Pancreas (tissue), 10 donors: Measurements from ENCODE around the gene ITPKA. TPM values are rescaled to one million over a fixed set of nuclear protein-coding genes. Genes with fewer than 3 reads are reported as not detected.
A peak's percentile ranks its signal among the peaks of the same experiment; 100 is the strongest.

Source experiments
- ATAC-seq, 4 donors: fragments of 200-7000 bp; cut with Tn5 transposase; one replicate each; pipeline versions ENCODE4 v1.8.0 to v1.9.1; 2020; ENCODE audit warnings: mild to moderate bottlenecking in 4 of 4, moderate library complexity in 4 of 4
- DNase-seq, 6 donors: peaks; one replicate each; pipeline ENCODE4 v3.0.0-alpha.2; 2020
- FAIRE-seq: peaks from 2 replicates; lab custom pipeline; 2012; peaks lifted over from hg19 to GRCh38; lab: Jason Lieb, UNC
- H3K27ac ChIP-seq, 4 donors: fragments of 200-600 bp; sonication (generic); 1 replicate in 3 of 4; 2 replicates in 1 of 4; pipeline versions ENCODE4 v1.5.0 to v1.8.0; 2020
- H3K27me3 ChIP-seq, 4 donors: fragments of 200-600 bp; one replicate each; pipeline ENCODE4 v1.8.0; 2021
- H3K36me3 ChIP-seq, 3 donors: fragments of 200-600 bp; sonication (generic) in 1 of 3; one replicate each; pipeline versions ENCODE4 v1.5.0 to v1.8.0; 2020 to 2021
- H3K4me1 ChIP-seq, 3 donors: fragments of 200-600 bp; one replicate each; pipeline ENCODE4 v1.8.0; 2021
- H3K4me3 ChIP-seq, 4 donors: fragments of 200-600 bp; sonication (generic) in 2 of 4; one replicate each; pipeline versions ENCODE4 v1.5.0 to v1.8.0; 2020 to 2021
- H3K9me3 ChIP-seq, 4 donors: fragments of 200-600 bp; one replicate each; pipeline ENCODE4 v1.8.0; 2021
- WGBS, 2 donors: extraction: QIAGEN DNeasy Blood & Tissue Kit; methylation state at CpG; one replicate each; pipeline ENCODE4 v1.1.7; 2013; 5-methylcytosine and 5-hydroxymethylcytosine counted together
- intact Hi-C, 3 donors: fragments of 100-400 bp; cut with DNase I; formaldehyde crosslinking; loops; one replicate each; pipeline versions ENCODE4 v1.11.1 to v1.14.2; 2022
- polyA plus RNA-seq, 2 donors: library from polyadenylated mRNA; stranded (reverse); fragments of 200-250 nt; gene quantifications; one replicate each; pipeline ENCODE4 v1.2.3, GENCODE V29; 2013
- total RNA-seq, 6 donors: library from RNA; stranded (reverse); fragmentation: NEBNext Ultra II Directional in 4 of 6; extraction: Animal tissue kit (Norgen Biotek cat#: 25700) in 4 of 6; gene quantifications; one replicate each; pipeline versions ENCODE4 v1.2.1 to v1.2.4, GENCODE V29; 2021 to 2023
- TF ChIP-seq, protein P1 (sequence below), 4 donors: fragments of 200-600 bp; sonication (generic) in 3 of 4; IDR thresholded peaks; one replicate each; pipeline versions ENCODE4 v1.5.0 to v1.8.0; 2021; ENCODE audit warnings: antibody characterized with exemption in 4 of 4
- donor health status: healthy with polysubstance abuse.
- donor health status: DM: no; HTN: no; CAD: no; lungs with moderate emphysema.
- donor health status: DM: no; HTN: no; CAD: no.
- donor health status: control.
- donor health status: control.
- donor health status: Bipolar disorder and iron deficiency.
- donor health status: DM: yes; HTN: yes; CAD: no.
- donor health status: DM: no; HTN: no; CAD: no.
- donor health status: DM: no; HTN: no; CAD: no.
- donor health status: DM: yes; HTN: yes; CAD: no.

The ITPKA gene
- total and polyA plus RNA-seq, 8 donors, result 0.64 to 2.8 (median 1.1) TPM

DNA sequence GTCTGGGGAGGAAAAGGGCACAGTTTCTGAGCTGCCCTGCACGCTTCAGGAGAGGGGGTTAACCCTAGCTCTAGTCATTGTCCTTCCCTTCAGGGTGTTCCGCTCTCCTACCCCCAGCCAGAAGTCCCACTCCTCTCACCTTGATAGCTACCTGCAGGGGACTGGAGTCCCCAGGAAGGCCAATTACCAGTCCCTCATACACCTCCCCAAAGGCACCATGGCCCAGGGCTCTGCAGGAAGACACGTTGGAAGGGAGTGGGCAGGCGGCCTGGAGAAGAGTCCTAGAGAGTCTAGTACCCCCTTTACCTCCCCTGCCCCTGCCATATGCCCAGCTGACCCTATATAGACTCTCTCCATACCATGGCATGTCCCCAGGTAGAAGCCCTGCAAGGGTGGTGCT, 12.1 kb downstream of the ITPKA start:
- H3K4me1 ChIP-seq, result no peaks in the 10 kb centered on the region
- TF ChIP-seq, protein P1, sequence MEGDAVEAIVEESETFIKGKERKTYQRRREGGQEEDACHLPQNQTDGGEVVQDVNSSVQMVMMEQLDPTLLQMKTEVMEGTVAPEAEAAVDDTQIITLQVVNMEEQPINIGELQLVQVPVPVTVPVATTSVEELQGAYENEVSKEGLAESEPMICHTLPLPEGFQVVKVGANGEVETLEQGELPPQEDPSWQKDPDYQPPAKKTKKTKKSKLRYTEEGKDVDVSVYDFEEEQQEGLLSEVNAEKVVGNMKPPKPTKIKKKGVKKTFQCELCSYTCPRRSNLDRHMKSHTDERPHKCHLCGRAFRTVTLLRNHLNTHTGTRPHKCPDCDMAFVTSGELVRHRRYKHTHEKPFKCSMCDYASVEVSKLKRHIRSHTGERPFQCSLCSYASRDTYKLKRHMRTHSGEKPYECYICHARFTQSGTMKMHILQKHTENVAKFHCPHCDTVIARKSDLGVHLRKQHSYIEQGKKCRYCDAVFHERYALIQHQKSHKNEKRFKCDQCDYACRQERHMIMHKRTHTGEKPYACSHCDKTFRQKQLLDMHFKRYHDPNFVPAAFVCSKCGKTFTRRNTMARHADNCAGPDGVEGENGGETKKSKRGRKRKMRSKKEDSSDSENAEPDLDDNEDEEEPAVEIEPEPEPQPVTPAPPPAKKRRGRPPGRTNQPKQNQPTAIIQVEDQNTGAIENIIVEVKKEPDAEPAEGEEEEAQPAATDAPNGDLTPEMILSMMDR (IDR thresholded peaks at IDR 0.05), result no peak
- 89 to 96% methylated on average over 4 of the region's 4 CpGs for WGBS, 2 donors
- no peak overlapping the region for H3K4me3 ChIP-seq
- no peaks in the 10 kb centered on the region for H3K27me3 ChIP-seq
- ATAC-seq (no peak), DNase-seq (no peak), FAIRE-seq (no peak)
- H3K27ac ChIP-seq, result no peak overlapping the region
- no peaks in the 10 kb centered on the region for H3K36me3 ChIP-seq
- intact Hi-C loops, result no loop called here
- no peaks in the 10 kb centered on the region for H3K9me3 ChIP-seq

DNA sequence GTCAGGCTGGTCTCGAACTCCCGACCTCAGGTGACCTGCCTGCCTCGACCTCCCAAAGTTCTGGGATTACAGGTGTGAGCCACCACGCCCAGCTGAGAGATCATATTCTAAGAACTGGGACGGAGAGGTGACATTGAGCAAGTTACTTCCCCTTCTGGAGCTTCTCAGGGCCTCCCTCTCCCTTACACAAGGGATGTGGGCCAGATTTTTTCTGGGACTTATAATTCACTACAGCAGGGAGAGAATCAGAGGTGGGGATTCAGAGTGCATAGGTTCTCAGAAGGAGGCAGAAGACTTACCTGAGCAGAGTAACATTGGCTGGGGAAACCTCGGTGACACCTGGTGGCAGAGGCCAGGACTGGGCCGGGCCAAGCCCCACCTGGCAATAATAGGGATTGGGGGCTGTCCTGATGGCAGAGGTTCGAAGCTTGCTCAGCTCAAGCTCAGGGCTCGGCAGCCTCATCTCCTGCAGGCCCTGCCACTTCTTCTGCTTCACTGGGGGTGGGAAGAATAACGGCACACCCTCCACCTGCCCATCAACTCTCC, 13.2 kb downstream of the ITPKA start:
- intact Hi-C loops, result no loop called here
- no peak overlapping the region for H3K27ac ChIP-seq
- no peak for DNase-seq
- no peaks in the 10 kb centered on the region for H3K36me3 ChIP-seq
- no peak overlapping the region for H3K4me3 ChIP-seq
- no peak for FAIRE-seq
- H3K9me3 ChIP-seq, result no peaks in the 10 kb centered on the region
- WGBS, 2 donors, result 75 to 79% methylated on average over 10 of the region's 10 CpGs
- ATAC-seq, result peak in 1 of 4 donors; percentile 10
- TF ChIP-seq, protein P1 (IDR thresholded peaks at IDR 0.05), result no peak
- H3K4me1 ChIP-seq, result peaks cover 0 to 3% (median 0%) of the 10 kb centered on the region in 3 donors
- no peaks in the 10 kb centered on the region for H3K27me3 ChIP-seq

DNA sequence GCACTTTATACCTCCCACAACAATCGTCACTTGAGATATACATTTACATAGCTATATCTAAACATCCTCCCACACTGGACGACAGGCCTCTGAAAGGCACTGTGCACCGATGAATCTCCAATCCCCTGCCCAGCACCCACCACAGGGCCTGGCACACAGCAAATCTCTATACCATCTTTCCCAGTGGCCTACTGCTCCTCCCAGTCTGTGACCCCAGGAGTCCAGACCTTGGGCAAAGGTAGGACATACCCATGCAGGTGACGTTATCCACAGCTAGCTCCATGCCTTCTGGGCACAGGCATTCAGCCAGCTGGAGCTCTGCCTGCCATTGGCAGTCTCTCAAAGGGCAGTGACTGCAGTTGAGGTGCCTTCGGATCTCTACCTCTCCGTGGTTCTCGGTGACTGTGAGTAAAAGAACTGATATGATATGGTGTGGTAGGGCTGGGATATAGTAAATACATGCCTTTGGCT, 14.2 kb downstream of the ITPKA start:
- peak; percentile 79 to 97 (median 94) for DNase-seq
- intact Hi-C loops, result no loop called here
- WGBS, 2 donors, result 27 to 33% methylated on average over 7 of the region's 7 CpGs
- Histone ChIP-seq H3K4me3 (no peak overlapping the region), H3K4me1 (peaks cover 0 to 6% (median 0%) of the 10 kb centered on the region in 3 donors), H3K9me3 (no peaks in the 10 kb centered on the region), H3K36me3 (no peaks in the 10 kb centered on the region), H3K27me3 (peaks cover 0 to 8% (median 2%) of the 10 kb centered on the region in 4 donors), H3K27ac (no peak overlapping the region)
- TF ChIP-seq, protein P1 (IDR thresholded peaks at IDR 0.05), result no peak
- peak; percentile 89 to 93 (median 90) for ATAC-seq
- no peak for FAIRE-seq

DNA sequence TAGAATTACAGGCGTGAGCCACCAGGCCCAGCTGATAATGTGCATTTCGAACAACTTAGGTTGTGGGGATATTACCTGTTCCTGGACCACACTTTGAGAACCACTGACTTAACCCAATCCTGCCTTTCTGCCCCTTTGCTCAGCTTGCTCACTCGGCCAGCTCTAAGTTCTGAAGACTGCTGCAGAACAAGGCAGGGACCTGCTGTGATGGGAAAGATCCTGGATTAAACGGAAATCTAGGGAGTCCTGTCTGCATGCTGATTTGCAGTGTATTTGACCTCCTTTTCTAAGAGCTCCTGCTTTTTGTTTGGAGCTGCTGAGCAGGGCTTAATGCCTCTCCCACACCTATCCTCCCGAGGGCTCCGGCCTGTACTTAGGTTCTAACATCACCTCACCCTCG, 17.1 kb downstream of the ITPKA start:
- no peak for DNase-seq
- WGBS, 2 donors, result 87% methylated on average over 7 of the region's 7 CpGs
- Histone ChIP-seq H3K36me3 (no peaks in the 10 kb centered on the region), H3K4me1 (peaks cover 0 to 13% (median 0%) of the 10 kb centered on the region in 3 donors), H3K27me3 (peaks cover 0 to 9% (median 3%) of the 10 kb centered on the region in 4 donors), H3K27ac (no peak overlapping the region), H3K4me3 (no peak overlapping the region), H3K9me3 (no peaks in the 10 kb centered on the region)
- no peak for FAIRE-seq
- TF ChIP-seq, protein P1 (IDR thresholded peaks at IDR 0.05), result no peak
- intact Hi-C loops, result no loop called here
- no peak for ATAC-seq

DNA sequence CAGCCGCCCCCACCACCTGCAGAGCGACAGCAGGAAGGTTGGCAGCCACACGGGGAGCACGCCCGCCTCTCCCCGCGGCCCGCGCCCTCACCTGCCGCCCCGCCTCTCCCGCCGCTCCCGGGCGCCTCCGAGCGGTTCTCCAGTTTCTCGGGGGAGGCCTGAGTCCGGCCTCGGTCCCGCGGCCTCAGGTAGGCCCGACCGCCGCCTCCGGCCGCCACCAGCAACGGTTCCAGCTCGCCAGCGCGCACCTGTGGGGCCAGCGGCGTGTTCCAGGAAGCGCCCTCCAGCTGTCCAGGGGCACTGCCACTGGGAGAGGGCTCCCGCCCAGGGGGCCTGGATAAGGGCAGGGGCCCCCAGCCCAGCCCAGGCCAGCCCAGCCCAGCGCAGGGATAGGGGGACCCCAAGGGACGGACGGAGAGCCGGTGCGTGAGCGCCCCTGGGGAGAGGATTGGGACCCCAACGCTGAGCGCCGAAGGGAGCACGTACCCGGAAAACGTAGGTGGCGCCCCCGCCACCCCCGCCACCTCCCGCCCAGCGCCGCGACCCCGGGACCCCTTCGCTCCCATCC, 17.7 kb downstream of the ITPKA start:
- peak in 3 of 4 donors; percentile 3 to 23 (median 18) for ATAC-seq
- Histone ChIP-seq H3K4me3 (peak overlapping the region in 2 of 4 donors; percentile 22 to 37), H3K27me3 (peaks cover 0 to 9% (median 3%) of the 10 kb centered on the region in 4 donors), H3K4me1 (peaks cover 0 to 13% (median 0%) of the 10 kb centered on the region in 3 donors), H3K36me3 (no peaks in the 10 kb centered on the region), H3K9me3 (no peaks in the 10 kb centered on the region), H3K27ac (no peak overlapping the region)
- intact Hi-C loops, result no loop called here
- FAIRE-seq, result no peak
- 2 to 21% methylated on average over 9 to 56 of the region's 56 CpGs for WGBS, 2 donors
- TF ChIP-seq, protein P1 (IDR thresholded peaks at IDR 0.05), result no peak
- DNase-seq, result peak in 1 of 6 donors; percentile 67
